CD14-positive monocyte (primary cell): ENCODE data around the gene KLHL40. TPM values are rescaled to one million over a fixed set of nuclear protein-coding genes. Genes with fewer than 3 reads are reported as not detected.

Experiments used
- DNase-seq, 3 donors: peaks; one replicate each; pipeline ENCODE4 v3.0.0-alpha.2; 2011 to 2022
- H2AFZ ChIP-seq: 2 replicates; pipeline ENCODE4 v1.6.0; 2012; ENCODE audit warnings: mild to moderate bottlenecking, low read depth, low read length, inconsistent platforms; ENCODE audit not compliant: insufficient read depth, poor library complexity, severe bottlenecking
- H3K27ac ChIP-seq, 2 donors: 1 replicate in 1 of 2; 2 replicates in 1 of 2; pipeline ENCODE4 v1.5.1; 2012 to 2013; ENCODE audit warnings: low read length in 2 of 2, control low read depth in 1 of 2, inconsistent platforms in 1 of 2, low read depth in 1 of 2, mild to moderate bottlenecking in 1 of 2
- H3K27me3 ChIP-seq, 2 donors: one replicate each; pipeline versions ENCODE4 v1.6.0 to v1.6.1; 2011 to 2013; ENCODE audit warnings: low read length in 2 of 2; ENCODE audit not compliant: control insufficient read depth in 2 of 2, insufficient read depth in 2 of 2
- H3K36me3 ChIP-seq, 2 donors: replicated peaks in 1 of 2; 1 replicate in 1 of 2; 2 replicates in 1 of 2; pipeline versions ENCODE4 v1.5.1 to v1.6.1; 2012 to 2013; ENCODE audit warnings: low read length in 2 of 2, control low read depth in 1 of 2, inconsistent platforms in 1 of 2, mild to moderate bottlenecking in 1 of 2; ENCODE audit not compliant: insufficient read depth in 2 of 2, control insufficient read depth in 1 of 2
- H3K4me1 ChIP-seq, 2 donors: 1 replicate in 1 of 2; 2 replicates in 1 of 2; pipeline versions ENCODE4 v1.5.1 to v1.6.1; 2012 to 2013; ENCODE audit warnings: low read length in 2 of 2, control low read depth in 1 of 2, inconsistent platforms in 1 of 2, mild to moderate bottlenecking in 1 of 2, moderate library complexity in 1 of 2; ENCODE audit not compliant: insufficient read depth in 2 of 2, control insufficient read depth in 1 of 2
- H3K4me2 ChIP-seq: replicated peaks from 2 replicates; pipeline ENCODE3; 2012; ENCODE audit warnings: low read length, moderate library complexity, mild to moderate bottlenecking; ENCODE audit not compliant: poor library complexity, severe bottlenecking; ENCODE audit errors: extremely low read depth
- H3K4me3 ChIP-seq, 3 experiments: fragments of 200-600 bp in 1 of 3; sonication (generic) in 1 of 3; replicated peaks in 1 of 3; 1 replicate in 2 of 3; 2 replicates in 1 of 3; pipeline ENCODE4 v1.5.1; 2011 to 2013; ENCODE audit warnings: low read length in 3 of 3, mild to moderate bottlenecking in 3 of 3, control low read depth in 2 of 3, low read depth in 2 of 3, inconsistent platforms in 1 of 3, moderate library complexity in 1 of 3
- H3K79me2 ChIP-seq: 2 replicates; pipeline ENCODE4 v1.6.0; 2012; ENCODE audit warnings: mild to moderate bottlenecking, control low read depth, inconsistent platforms, low read length, moderate library complexity; ENCODE audit not compliant: insufficient read depth
- H3K9ac ChIP-seq: 2 replicates; pipeline ENCODE4 v1.6.0; 2017; ENCODE audit warnings: low read length, mild to moderate bottlenecking; ENCODE audit not compliant: insufficient read depth, poor library complexity, severe bottlenecking
- H3K9me3 ChIP-seq, 2 donors: replicated peaks in 1 of 2; 1 replicate in 1 of 2; 2 replicates in 1 of 2; pipeline versions ENCODE4 v1.5.1 to v1.6.1; 2012 to 2013; ENCODE audit warnings: low read length in 2 of 2, control low read depth in 1 of 2; ENCODE audit not compliant: control insufficient read depth in 1 of 2, insufficient read depth in 1 of 2
- H4K20me1 ChIP-seq: 2 replicates; pipeline ENCODE4 v1.6.0; 2012; ENCODE audit warnings: mild to moderate bottlenecking, low read length, control low read depth, moderate library complexity; ENCODE audit not compliant: insufficient read depth
- H3K27ac Mint-ChIP-seq, 7 donors: one replicate each; pipeline ENCODE4 v1.8.0; 2020; ENCODE audit warnings: mild to moderate bottlenecking in 7 of 7, mixed read lengths in 7 of 7, moderate library complexity in 6 of 7, inconsistent platforms in 2 of 7
- H3K27me3 Mint-ChIP-seq, 3 donors: one replicate each; pipeline ENCODE4 v1.8.0; 2021 to 2022; ENCODE audit warnings: low read depth in 3 of 3, mild to moderate bottlenecking in 3 of 3, mixed read lengths in 3 of 3, moderate library complexity in 3 of 3, inconsistent platforms in 1 of 3
- H3K36me3 Mint-ChIP-seq, 2 donors: one replicate each; pipeline ENCODE4 v1.8.0; 2020; ENCODE audit warnings: mixed read lengths in 2 of 2, inconsistent platforms in 1 of 2, mild to moderate bottlenecking in 1 of 2
- H3K4me1 Mint-ChIP-seq: one replicate; pipeline ENCODE4 v1.8.0; 2020; ENCODE audit warnings: mild to moderate bottlenecking, mixed read lengths
- H3K4me3 Mint-ChIP-seq, 2 donors: one replicate each; pipeline ENCODE4 v1.8.0; 2020; ENCODE audit warnings: mild to moderate bottlenecking in 2 of 2, mixed read lengths in 2 of 2, moderate library complexity in 1 of 2
- H3K9me3 Mint-ChIP-seq, 7 donors: one replicate each; pipeline ENCODE4 v1.8.0; 2020 to 2022; ENCODE audit warnings: mixed read lengths in 7 of 7, mild to moderate bottlenecking in 6 of 7, moderate library complexity in 6 of 7, inconsistent platforms in 2 of 7
- WGBS: methylation state at CpG from one replicate; pipeline ENCODE4 v1.1.5; 2013; ENCODE audit warnings: missing lambda C conversion rate; ENCODE audit not compliant: insufficient coverage; 5-methylcytosine and 5-hydroxymethylcytosine counted together
- intact Hi-C, 2 donors: fragments of 100-400 bp; cut with micrococcal nuclease; formaldehyde crosslinking; loops; one replicate each; pipeline versions ENCODE4 v1.15.0 to v1.15.1; 2023
- polyA plus RNA-seq, 3 donors: library from polyadenylated mRNA; depleted of rRNA in 1 of 3; unstranded in 2 of 3; stranded (reverse) in 1 of 3; fragments of 300-500 nt in 2 of 3; fragments of >200 nt in 1 of 3; fragmentation: Illumina TruSeq in 2 of 3; gene quantifications; 1 replicate in 2 of 3; 2 replicates in 1 of 3; pipeline ENCODE4 v1.2.3, GENCODE V29; 2012 to 2021
- TF ChIP-seq, protein P1 (sequence below): fragments of 200-600 bp; IDR thresholded peaks from one replicate; pipeline ENCODE4 v1.8.0; 2022; ENCODE audit warnings: antibody characterized with exemption, mild to moderate bottlenecking

The KLHL40 gene
- polyA plus RNA-seq, 3 donors, result not detected

DNA sequence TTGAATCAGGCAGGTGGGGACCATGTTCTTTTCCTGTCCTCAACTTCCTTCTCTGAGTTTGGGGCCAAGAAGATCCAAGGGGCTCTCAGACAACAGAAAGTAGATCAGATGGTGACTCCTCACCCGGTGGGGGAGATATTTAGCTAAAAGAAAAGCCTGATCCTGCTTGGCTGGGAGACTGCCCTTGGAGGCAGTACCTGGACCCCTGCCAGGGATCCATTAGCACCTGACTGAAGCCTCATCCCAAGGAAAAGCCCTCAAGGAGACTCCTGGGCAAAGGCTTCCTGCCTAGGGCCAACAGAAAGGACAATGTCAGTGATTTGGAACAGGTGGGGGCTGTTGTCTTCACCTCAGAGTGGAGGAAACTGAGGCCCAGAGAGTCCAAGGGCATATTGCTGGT is 50.7 kb downstream of the KLHL40 start:
- no peak for DNase-seq
- H3K4me3 Mint-ChIP-seq, result no peak overlapping the region

DNA sequence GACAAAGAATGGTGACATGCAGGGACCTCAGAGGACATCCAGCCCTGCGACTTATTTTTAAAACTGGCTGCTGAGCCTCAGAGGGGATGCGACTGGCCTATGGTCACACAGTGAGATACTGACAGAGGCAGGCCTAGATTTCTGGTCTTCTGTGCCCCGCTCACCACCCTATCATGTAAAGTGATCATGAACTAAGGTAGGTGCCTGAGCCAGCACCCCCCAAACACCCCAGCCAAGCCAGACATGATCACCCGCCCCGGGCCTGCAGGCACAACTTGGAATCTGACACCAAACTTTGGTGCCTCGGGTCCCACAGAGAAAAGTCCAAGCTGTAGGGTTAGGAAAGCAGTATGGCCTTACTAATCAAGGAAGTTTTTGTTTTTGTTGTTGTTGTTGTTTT is 51.2 kb downstream of the KLHL40 start:
- no peak for DNase-seq
- Histone ChIP-seq H2AFZ (no peak overlapping the region), H3K9ac (no peak overlapping the region), H3K79me2 (no peaks in the 10 kb centered on the region), H3K4me2 (no peak overlapping the region), H3K4me1 (peaks cover 7 to 8% of the 10 kb centered on the region in 2 donors), H3K27ac (no peak overlapping the region), H3K27me3 (no peaks in the 10 kb centered on the region), H3K4me3 (no peak overlapping the region), H4K20me1 (no peaks in the 10 kb centered on the region), H3K36me3 (no peaks in the 10 kb centered on the region), H3K9me3 (no peaks in the 10 kb centered on the region)
- WGBS, result 100% methylated on average over 2 of the region's 6 CpGs
- H3K27me3 Mint-ChIP-seq, result peaks cover 0 to 5% (median 2%) of the 10 kb centered on the region in 3 donors
- H3K4me1 Mint-ChIP-seq, result peaks cover 15% of the 10 kb centered on the region
- H3K4me3 Mint-ChIP-seq, result no peak overlapping the region
- H3K27ac Mint-ChIP-seq, result no peak overlapping the region
- intact Hi-C loops, result no loop called here
- TF ChIP-seq, protein P1, sequence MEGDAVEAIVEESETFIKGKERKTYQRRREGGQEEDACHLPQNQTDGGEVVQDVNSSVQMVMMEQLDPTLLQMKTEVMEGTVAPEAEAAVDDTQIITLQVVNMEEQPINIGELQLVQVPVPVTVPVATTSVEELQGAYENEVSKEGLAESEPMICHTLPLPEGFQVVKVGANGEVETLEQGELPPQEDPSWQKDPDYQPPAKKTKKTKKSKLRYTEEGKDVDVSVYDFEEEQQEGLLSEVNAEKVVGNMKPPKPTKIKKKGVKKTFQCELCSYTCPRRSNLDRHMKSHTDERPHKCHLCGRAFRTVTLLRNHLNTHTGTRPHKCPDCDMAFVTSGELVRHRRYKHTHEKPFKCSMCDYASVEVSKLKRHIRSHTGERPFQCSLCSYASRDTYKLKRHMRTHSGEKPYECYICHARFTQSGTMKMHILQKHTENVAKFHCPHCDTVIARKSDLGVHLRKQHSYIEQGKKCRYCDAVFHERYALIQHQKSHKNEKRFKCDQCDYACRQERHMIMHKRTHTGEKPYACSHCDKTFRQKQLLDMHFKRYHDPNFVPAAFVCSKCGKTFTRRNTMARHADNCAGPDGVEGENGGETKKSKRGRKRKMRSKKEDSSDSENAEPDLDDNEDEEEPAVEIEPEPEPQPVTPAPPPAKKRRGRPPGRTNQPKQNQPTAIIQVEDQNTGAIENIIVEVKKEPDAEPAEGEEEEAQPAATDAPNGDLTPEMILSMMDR, result no peak
- H3K9me3 Mint-ChIP-seq, result peaks cover 0 to 2% (median 0%) of the 10 kb centered on the region in 7 donors
- H3K36me3 Mint-ChIP-seq, result no peaks in the 10 kb centered on the region

More for the DNA sequence above, 50.7 kb downstream of the KLHL40 start:
- Histone ChIP-seq H2AFZ (no peak overlapping the region), H3K4me2 (no peak overlapping the region), H3K79me2 (no peaks in the 10 kb centered on the region), H3K9ac (no peak overlapping the region), H3K27me3 (no peaks in the 10 kb centered on the region), H3K9me3 (no peaks in the 10 kb centered on the region), H3K4me3 (no peak overlapping the region), H4K20me1 (no peaks in the 10 kb centered on the region), H3K4me1 (peaks cover 7 to 8% of the 10 kb centered on the region in 2 donors), H3K27ac (no peak overlapping the region), H3K36me3 (no peaks in the 10 kb centered on the region)
- H3K9me3 Mint-ChIP-seq, result peaks cover 0 to 2% (median 0%) of the 10 kb centered on the region in 7 donors
- no peak overlapping the region for H3K27ac Mint-ChIP-seq
- no peaks in the 10 kb centered on the region for H3K36me3 Mint-ChIP-seq
- peaks cover 15% of the 10 kb centered on the region for H3K4me1 Mint-ChIP-seq
- intact Hi-C loops, result no loop called here
- no CpG with 5 or more reads among the region's 1 CpG for WGBS
- peaks cover 0 to 5% (median 2%) of the 10 kb centered on the region in 3 donors for H3K27me3 Mint-ChIP-seq
- TF ChIP-seq, protein P1, result no peak
